H9 (cell line): ENCODE measurements around the gene CORO1C. TPM values are rescaled to one million over a fixed set of nuclear protein-coding genes. Genes with fewer than 3 reads are reported as not detected.
A peak's percentile ranks its signal among the peaks of the same experiment; 100 is the strongest.

ENCODE experiments used
- DNase-seq: peaks from one replicate; pipeline ENCODE4 v3.0.0-alpha.2; 2017
- H2AFZ ChIP-seq: one replicate; pipeline ENCODE4 v1.6.1; 2013; ENCODE audit warnings: mild to moderate bottlenecking, low read length, control low read depth, moderate library complexity
- H2AK5ac ChIP-seq: 2 replicates; pipeline ENCODE4 v1.6.1; 2013; ENCODE audit warnings: low read length, control low read depth, mixed read lengths; ENCODE audit not compliant: insufficient read length
- H2BK120ac ChIP-seq: one replicate; pipeline ENCODE4 v1.6.1; 2013; ENCODE audit warnings: low read depth, mild to moderate bottlenecking, low read length, control low read depth, inconsistent platforms; ENCODE audit not compliant: poor library complexity, severe bottlenecking
- H2BK12ac ChIP-seq: 2 replicates; pipeline ENCODE4 v1.6.1; 2013; ENCODE audit warnings: low read length, control low read depth, mixed read lengths, low read depth; ENCODE audit not compliant: insufficient read length
- H2BK15ac ChIP-seq: 2 replicates; pipeline ENCODE4 v1.6.1; 2013; ENCODE audit warnings: low read depth, low read length, control low read depth
- H2BK20ac ChIP-seq: one replicate; pipeline ENCODE4 v1.6.1; 2013; ENCODE audit warnings: low read depth, mild to moderate bottlenecking, low read length, control low read depth, inconsistent platforms; ENCODE audit not compliant: poor library complexity, severe bottlenecking
- H2BK5ac ChIP-seq: 2 replicates; pipeline ENCODE4 v1.6.1; 2013; ENCODE audit warnings: low read length, control low read depth, mixed read lengths; ENCODE audit not compliant: insufficient read length
- H3K14ac ChIP-seq: 2 replicates; pipeline ENCODE4 v1.6.1; 2013; ENCODE audit warnings: low read length, control low read depth; ENCODE audit not compliant: insufficient read depth
- H3K18ac ChIP-seq: 2 replicates; pipeline ENCODE4 v1.6.1; 2013; ENCODE audit warnings: low read depth, mild to moderate bottlenecking, mixed read lengths, low read length, control low read depth; ENCODE audit not compliant: insufficient read length
- H3K23ac ChIP-seq: 2 replicates; pipeline ENCODE4 v1.6.1; 2013; ENCODE audit warnings: low read length, control low read depth, mixed read lengths, low read depth; ENCODE audit not compliant: insufficient read length
- H3K23me2 ChIP-seq: 2 replicates; pipeline ENCODE4 v1.6.1; 2013; ENCODE audit warnings: low read depth, mild to moderate bottlenecking, mixed read lengths, low read length, control low read depth; ENCODE audit not compliant: insufficient read length, poor library complexity, severe bottlenecking
- H3K27ac ChIP-seq: 2 replicates; pipeline ENCODE4 v1.5.1; 2013; ENCODE audit warnings: low read length, control low read depth, mixed read lengths, low read depth; ENCODE audit not compliant: insufficient read length
- H3K27me3 ChIP-seq: 2 replicates; pipeline ENCODE4 v1.6.1; 2013; ENCODE audit warnings: low read length, control low read depth, inconsistent platforms; ENCODE audit not compliant: insufficient read depth
- H3K4ac ChIP-seq: 2 replicates; pipeline ENCODE4 v1.6.1; 2013; ENCODE audit warnings: low read depth, mild to moderate bottlenecking, control low read depth, inconsistent platforms, low read length, moderate library complexity
- H3K4me1 ChIP-seq: 2 replicates; pipeline ENCODE4 v1.6.1; 2013; ENCODE audit warnings: low read length, control low read depth, inconsistent platforms; ENCODE audit not compliant: insufficient read depth
- H3K4me2 ChIP-seq: 2 replicates; pipeline ENCODE4 v1.6.1; 2013; ENCODE audit warnings: low read length, control low read depth, mixed read lengths; ENCODE audit not compliant: insufficient read length, insufficient read depth
- H3K56ac ChIP-seq: 2 replicates; pipeline ENCODE4 v1.6.1; 2013; ENCODE audit warnings: low read depth, mild to moderate bottlenecking, mixed read lengths, low read length, control low read depth; ENCODE audit not compliant: insufficient read length
- H3K79me1 ChIP-seq: 2 replicates; pipeline ENCODE4 v1.6.1; 2013; ENCODE audit warnings: low read depth, mild to moderate bottlenecking, moderate library complexity, low read length, control low read depth, inconsistent platforms; ENCODE audit not compliant: insufficient read depth, poor library complexity, severe bottlenecking
- H3K79me2 ChIP-seq: 2 replicates; pipeline ENCODE4 v1.6.1; 2013; ENCODE audit warnings: low read length, control low read depth, inconsistent platforms; ENCODE audit not compliant: insufficient read depth
- H3K9ac ChIP-seq: 2 replicates; pipeline ENCODE4 v1.6.1; 2013; ENCODE audit warnings: low read length, control low read depth, mixed read lengths; ENCODE audit not compliant: insufficient read length; ENCODE audit errors: extremely low read depth
- H3K9me3 ChIP-seq: one replicate; pipeline ENCODE4 v1.6.1; 2013; ENCODE audit warnings: low read depth, low read length, inconsistent platforms; ENCODE audit not compliant: control insufficient read depth
- H3T11ph ChIP-seq: one replicate; pipeline ENCODE4 v1.6.1; 2013; ENCODE audit warnings: mild to moderate bottlenecking, low read length, control low read depth, inconsistent platforms
- H4K20me1 ChIP-seq: one replicate; pipeline ENCODE4 v1.6.1; 2013; ENCODE audit not compliant: control insufficient read depth, insufficient read length, insufficient read depth
- H4K5ac ChIP-seq: 2 replicates; pipeline ENCODE4 v1.6.1; 2013; ENCODE audit warnings: low read depth, mild to moderate bottlenecking, mixed read lengths, low read length, control low read depth; ENCODE audit not compliant: insufficient read length
- H4K8ac ChIP-seq: replicated peaks from 2 replicates; pipeline ENCODE4 v1.6.1; 2013; ENCODE audit warnings: low read length, control low read depth, mixed read lengths, low read depth; ENCODE audit not compliant: insufficient read length
- H4K91ac ChIP-seq: 2 replicates; pipeline ENCODE4 v1.6.1; 2013; ENCODE audit warnings: low read depth, mild to moderate bottlenecking, moderate library complexity, mixed read lengths, low read length, control low read depth; ENCODE audit not compliant: insufficient read length
- H3K27ac Mint-ChIP-seq, 3 experiments: 2 replicates in 2 of 3; 3 replicates in 1 of 3; pipeline ENCODE4 v1.8.0; 2020 to 2021; ENCODE audit warnings: mixed read lengths in 3 of 3, mild to moderate bottlenecking in 1 of 3, moderate library complexity in 1 of 3
- H3K27me3 Mint-ChIP-seq: 2 replicates; pipeline ENCODE4 v1.8.0; 2021; ENCODE audit warnings: low read depth, mild to moderate bottlenecking, moderate library complexity, mixed read lengths
- H3K36me3 Mint-ChIP-seq, 3 experiments: 2 replicates in 2 of 3; 3 replicates in 1 of 3; pipeline ENCODE4 v1.8.0; 2020 to 2021; ENCODE audit warnings: low read depth in 3 of 3, mixed read lengths in 3 of 3; ENCODE audit not compliant: insufficient read depth in 1 of 3
- H3K4me1 Mint-ChIP-seq, 2 experiments: 2 replicates each; pipeline ENCODE4 v1.8.0; 2020; ENCODE audit warnings: mixed read lengths in 2 of 2
- H3K4me3 Mint-ChIP-seq, 2 experiments: 2 replicates in 1 of 2; 3 replicates in 1 of 2; pipeline ENCODE4 v1.8.0; 2020 to 2021; ENCODE audit warnings: mild to moderate bottlenecking in 2 of 2, mixed read lengths in 2 of 2, moderate library complexity in 1 of 2
- H3K9me3 Mint-ChIP-seq, 2 experiments: 2 replicates in 1 of 2; 3 replicates in 1 of 2; pipeline ENCODE4 v1.8.0; 2020; ENCODE audit warnings: mild to moderate bottlenecking in 2 of 2, mixed read lengths in 2 of 2, moderate library complexity in 1 of 2
- CTCF ChIP-seq: fragments of 200-600 bp; sonication (generic); conservative IDR thresholded peaks from 3 replicates; pipeline ENCODE4 v1.8.0; 2021; ENCODE audit warnings: antibody characterized with exemption, mild to moderate bottlenecking
- WGBS: extraction: QIAGEN DNeasy Blood & Tissue Kit; methylation state at CpG from one replicate; pipeline ENCODE4 v1.1.7; 2013; ENCODE audit warnings: missing lambda C conversion rate, low lambda C conversion rate, mixed read lengths; ENCODE audit not compliant: insufficient read length; ENCODE audit errors: extremely low coverage; 5-methylcytosine and 5-hydroxymethylcytosine counted together
- total RNA-seq: library from RNA; stranded (reverse); gene quantifications from 2 replicates; pipeline ENCODE4 v1.2.1, GENCODE V29; 2021

Gene CORO1C
- total RNA-seq, 1 experiment from 2014 or later, result 154 TPM

- no CpG with 5 or more reads among the region's 6 CpGs for WGBS
- 0 out of 2 replicates have a peak, but pooled peaks cover 3% of the 10 kb centered on the region for H3K79me2 ChIP-seq
- H3K27ac Mint-ChIP-seq, result peak overlapping the region in 2 of 3 experiments; percentile 92 to 95; a peak in 4 of 7 replicates
Observed at GRCh38 chr12:108665608-108666202, 65.6 kb downstream of the CORO1C start.

More at GRCh38 chr12:108665608-108666202, 65.6 kb downstream of the CORO1C start:
- no peak overlapping the region for H3K14ac ChIP-seq
- peaks cover 7% of the 10 kb centered on the region for H3K4me1 ChIP-seq
- no peak overlapping the region for H3K56ac ChIP-seq
- Mint-ChIP-seq H3K36me3 (peaks cover 0 to 10% (median 7%) of the 10 kb centered on the region in 3 experiments; a peak in 3 of 7 replicates), H3K9me3 (no peaks in the 10 kb centered on the region), H3K27me3 (no peaks in the 10 kb centered on the region), H3K4me3 (no peak overlapping the region), H3K4me1 (peaks cover 28 to 39% of the 10 kb centered on the region in 2 experiments)
- no peak overlapping the region for H3K18ac ChIP-seq
- H3K27ac ChIP-seq, result no peak overlapping the region
- peak overlapping the region; percentile 0 for H3K9ac ChIP-seq
- DNase-seq, result no peak
- H3T11ph ChIP-seq, result no peak overlapping the region
- no peaks in the 10 kb centered on the region for H3K27me3 ChIP-seq
- no peak overlapping the region for H2BK120ac ChIP-seq
- H3K79me1 ChIP-seq, result no peaks in the 10 kb centered on the region
- H3K4me2 ChIP-seq, result no peak overlapping the region
- no peak overlapping the region for H2BK5ac ChIP-seq
- no peak overlapping the region for H4K91ac ChIP-seq
- H3K9me3 ChIP-seq, result no peaks in the 10 kb centered on the region
- H2BK12ac ChIP-seq, result no peak overlapping the region
- no peak overlapping the region for H4K8ac ChIP-seq
- H3K4ac ChIP-seq, result no peak overlapping the region
- no peak overlapping the region for H3K23ac ChIP-seq
- H4K20me1 ChIP-seq, result no peaks in the 10 kb centered on the region
- no peak overlapping the region for H2BK20ac ChIP-seq
- no peak for TF ChIP-seq CTCF
- no peaks in the 10 kb centered on the region for H3K23me2 ChIP-seq
- no peak overlapping the region for H2BK15ac ChIP-seq
- no peak overlapping the region for H2AFZ ChIP-seq
- H2AK5ac ChIP-seq, result no peak overlapping the region
- H4K5ac ChIP-seq, result no peak overlapping the region
